Measurements from ENCODE around the gene POLD2. TPM values are rescaled to one million over a fixed set of nuclear protein-coding genes. Genes with fewer than 3 reads are reported as not detected.

The POLD2 gene
- total RNA-seq, 1 experiment from 2014 or later = 149 TPM

DNA sequence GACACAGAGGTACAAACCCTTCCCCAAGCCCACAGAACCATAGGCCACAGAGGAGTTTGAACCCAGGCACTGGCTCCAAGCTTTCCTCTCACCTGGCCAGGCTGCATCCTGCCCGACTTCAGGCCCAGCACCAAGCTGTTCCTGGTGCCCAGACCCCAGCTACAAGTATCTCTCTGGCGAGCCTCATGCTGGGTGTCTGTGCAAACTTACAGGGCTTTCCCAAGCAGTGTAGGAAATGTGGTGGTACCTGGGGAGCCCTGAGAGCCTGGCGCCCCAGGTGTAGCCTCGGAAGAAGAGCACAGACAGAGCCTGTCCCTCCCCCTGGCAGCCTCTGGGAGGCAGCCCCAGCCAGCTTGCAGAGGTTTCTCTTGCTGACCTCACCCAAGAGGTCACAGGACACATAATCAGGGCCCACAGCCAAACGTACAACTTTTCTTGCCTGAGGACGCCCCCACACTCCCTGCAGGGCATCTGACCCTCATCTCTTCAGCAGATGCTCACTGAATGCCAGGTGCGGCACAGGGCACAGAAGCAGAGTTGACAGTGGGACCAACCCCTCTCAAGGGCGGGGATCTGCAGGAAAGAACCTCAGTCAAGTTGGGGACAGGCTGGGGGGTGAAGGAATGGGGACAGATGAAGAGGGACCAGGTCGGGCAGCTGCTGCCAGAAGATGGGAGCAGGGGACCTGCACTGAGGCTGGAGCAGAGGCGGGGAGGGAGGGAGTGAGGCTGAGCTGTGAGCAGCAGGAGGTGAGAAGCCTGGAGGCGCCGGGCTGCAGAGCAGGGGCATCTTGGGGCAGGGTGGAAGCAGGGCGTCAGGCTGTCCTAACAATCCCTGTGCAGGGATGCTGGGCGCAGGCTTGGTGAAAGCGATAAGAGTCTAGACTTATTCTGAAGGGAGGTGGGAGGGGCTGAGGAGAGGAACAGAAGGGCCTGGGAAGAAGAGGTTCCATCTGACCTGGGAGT is 34.0 kb upstream of the POLD2 start:
- no peaks in the 10 kb centered on the region for H3K36me3 ChIP-seq
- H3K4me1 ChIP-seq = peaks cover under 1% of the 10 kb centered on the region; the same call in 1 of the 2 replicates

DNA sequence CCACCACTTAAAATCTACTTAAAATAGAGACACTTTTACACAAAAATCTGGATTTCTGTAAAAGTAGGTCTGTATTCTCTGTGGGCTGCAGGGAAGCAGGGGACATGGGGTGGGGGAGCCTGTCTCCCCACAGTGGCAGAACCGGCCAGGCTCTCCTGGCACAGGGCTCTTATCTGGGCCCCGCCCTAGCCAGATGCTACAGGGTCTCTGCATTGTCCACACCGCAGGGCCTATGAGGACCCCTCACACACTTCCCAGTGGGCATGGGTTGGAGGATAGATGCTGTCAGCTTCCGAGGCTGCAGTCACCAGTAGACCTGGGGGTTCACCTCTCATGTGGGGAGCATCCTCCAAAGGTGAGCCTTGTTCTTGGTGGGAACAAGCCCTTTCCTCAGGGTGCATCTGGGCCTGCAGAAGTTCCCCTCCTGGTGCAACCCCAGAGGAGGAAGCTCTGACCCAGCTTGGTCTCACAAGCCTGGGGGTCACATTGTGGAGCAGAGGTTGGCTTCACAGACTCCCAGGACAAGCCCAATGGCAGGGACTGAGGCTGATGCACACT is 33.2 kb upstream of the POLD2 start:
- no peak for DNase-seq
- Histone ChIP-seq H3K27me3 (no peaks in the 10 kb centered on the region; the same call in 1 of the 2 replicates), H3K4me1 (peaks cover 8% of the 10 kb centered on the region), H3K4me3 (no peak overlapping the region), H3K9me3 (replicated peaks) (no peaks in the 10 kb centered on the region), H3K27ac (no peak overlapping the region), H3K36me3 (no peaks in the 10 kb centered on the region)

More for the DNA sequence above, 34.0 kb upstream of the POLD2 start:
- Histone ChIP-seq H3K27ac (no peak overlapping the region), H3K9me3 (replicated peaks) (no peaks in the 10 kb centered on the region), H3K27me3 (no peaks in the 10 kb centered on the region; the same call in 1 of the 2 replicates), H3K4me3 (no peak overlapping the region)
- no peak for DNase-seq

DNA sequence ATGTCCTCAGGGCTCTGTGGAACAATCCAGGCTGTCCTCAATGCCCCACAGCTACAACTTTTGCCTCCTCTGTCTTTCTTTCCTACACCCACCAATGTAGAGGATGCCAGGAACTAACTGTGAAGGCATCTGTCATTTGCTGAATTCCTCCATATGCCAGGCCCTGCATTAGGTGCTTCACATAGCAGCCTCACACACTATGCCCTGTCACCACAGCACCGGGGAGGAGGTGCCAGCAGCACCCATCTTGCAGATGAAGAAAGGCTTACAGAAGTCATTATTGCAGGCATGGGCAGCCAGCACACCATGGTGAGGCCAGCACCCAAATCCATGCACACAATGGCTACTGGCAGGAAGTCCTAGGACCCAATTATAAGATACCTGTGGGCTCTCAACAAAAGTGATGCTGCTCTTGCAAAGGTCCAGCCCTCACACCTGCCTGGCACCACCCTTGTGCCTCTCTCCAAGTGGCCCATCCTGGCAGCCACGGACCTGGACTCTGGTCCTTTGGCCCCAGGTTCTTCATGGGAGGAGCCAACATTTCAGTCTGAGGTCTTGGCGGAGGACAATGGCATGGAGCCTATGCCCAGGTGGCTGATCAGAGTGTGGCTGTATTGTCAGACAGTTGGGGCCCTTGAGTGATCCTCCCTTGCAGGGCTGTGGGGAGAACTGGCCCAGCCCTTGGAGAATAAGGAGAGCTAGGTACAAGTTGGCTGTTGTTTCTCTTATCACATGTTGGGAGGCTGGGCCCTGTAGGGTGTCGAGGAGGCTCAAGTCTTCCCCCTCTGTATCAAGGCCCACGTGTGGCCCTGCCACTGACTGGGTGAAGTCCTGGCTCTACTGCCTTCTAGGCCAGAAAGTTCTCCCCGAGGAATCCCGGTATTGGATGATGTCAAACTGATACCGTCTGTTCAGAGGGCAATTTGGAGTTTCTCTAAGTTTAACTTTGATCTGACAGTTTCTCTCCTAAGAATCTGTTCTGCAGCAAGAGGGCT is 32.1 kb upstream of the POLD2 start:
- peaks cover 19% of the 10 kb centered on the region for H3K4me1 ChIP-seq
- no peak overlapping the region for H3K4me3 ChIP-seq
- no peak overlapping the region for H3K27ac ChIP-seq
- no peaks in the 10 kb centered on the region for H3K9me3 ChIP-seq (replicated peaks)
- no peaks in the 10 kb centered on the region for H3K36me3 ChIP-seq
- H3K27me3 ChIP-seq = no peaks in the 10 kb centered on the region; the same call in 1 of the 2 replicates
- no peak for DNase-seq

DNA sequence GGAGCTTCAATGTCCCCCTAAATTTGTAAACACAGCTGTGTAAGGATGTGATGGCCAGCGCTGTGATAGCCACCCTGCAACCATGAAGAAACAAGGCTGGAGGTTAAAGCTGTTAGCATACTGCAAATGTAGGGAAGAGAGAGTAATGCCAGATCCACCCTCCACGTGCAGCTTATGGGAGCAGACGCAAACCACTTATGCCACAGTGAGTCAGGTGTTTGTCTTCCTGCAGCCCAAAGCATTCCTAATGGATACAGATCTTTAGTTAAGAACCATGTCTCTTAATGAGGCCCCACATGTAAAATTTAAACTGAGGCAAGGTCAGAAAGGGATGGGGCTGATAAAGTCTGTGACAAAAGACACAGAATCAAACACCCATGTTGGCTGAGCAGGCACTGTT is 31.4 kb upstream of the POLD2 start:
- Histone ChIP-seq H3K4me3 (no peak overlapping the region), H3K27me3 (no peaks in the 10 kb centered on the region; the same call in 1 of the 2 replicates), H3K4me1 (peaks cover 27% of the 10 kb centered on the region), H3K9me3 (replicated peaks) (no peaks in the 10 kb centered on the region), H3K27ac (no peak overlapping the region), H3K36me3 (no peaks in the 10 kb centered on the region)
- no peak for DNase-seq

DNA sequence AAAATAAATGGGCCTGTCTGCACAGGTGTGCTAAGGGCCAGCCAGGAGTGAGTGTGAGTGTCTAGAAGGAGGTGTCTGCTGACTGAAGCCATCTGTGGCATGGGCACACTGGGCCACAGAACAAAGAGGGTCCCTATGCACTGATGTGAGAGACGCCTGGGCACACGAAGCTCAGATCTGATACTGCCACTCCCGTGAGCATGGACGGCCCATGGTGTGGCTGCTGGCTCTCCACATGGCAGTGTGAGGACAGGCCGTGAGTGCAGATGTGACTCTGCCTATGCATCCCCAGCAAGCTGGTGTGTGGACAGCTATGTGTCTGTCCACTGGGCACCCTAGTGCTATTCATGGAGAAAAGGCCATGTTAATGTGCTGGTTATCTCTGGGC is 30.6 kb upstream of the POLD2 start:
- Histone ChIP-seq H3K9me3 (replicated peaks) (no peaks in the 10 kb centered on the region), H3K4me3 (no peak overlapping the region), H3K4me1 (peaks cover 30% of the 10 kb centered on the region), H3K27me3 (no peaks in the 10 kb centered on the region; the same call in 1 of the 2 replicates), H3K27ac (no peak overlapping the region), H3K36me3 (no peaks in the 10 kb centered on the region)
- no peak for DNase-seq

DNA sequence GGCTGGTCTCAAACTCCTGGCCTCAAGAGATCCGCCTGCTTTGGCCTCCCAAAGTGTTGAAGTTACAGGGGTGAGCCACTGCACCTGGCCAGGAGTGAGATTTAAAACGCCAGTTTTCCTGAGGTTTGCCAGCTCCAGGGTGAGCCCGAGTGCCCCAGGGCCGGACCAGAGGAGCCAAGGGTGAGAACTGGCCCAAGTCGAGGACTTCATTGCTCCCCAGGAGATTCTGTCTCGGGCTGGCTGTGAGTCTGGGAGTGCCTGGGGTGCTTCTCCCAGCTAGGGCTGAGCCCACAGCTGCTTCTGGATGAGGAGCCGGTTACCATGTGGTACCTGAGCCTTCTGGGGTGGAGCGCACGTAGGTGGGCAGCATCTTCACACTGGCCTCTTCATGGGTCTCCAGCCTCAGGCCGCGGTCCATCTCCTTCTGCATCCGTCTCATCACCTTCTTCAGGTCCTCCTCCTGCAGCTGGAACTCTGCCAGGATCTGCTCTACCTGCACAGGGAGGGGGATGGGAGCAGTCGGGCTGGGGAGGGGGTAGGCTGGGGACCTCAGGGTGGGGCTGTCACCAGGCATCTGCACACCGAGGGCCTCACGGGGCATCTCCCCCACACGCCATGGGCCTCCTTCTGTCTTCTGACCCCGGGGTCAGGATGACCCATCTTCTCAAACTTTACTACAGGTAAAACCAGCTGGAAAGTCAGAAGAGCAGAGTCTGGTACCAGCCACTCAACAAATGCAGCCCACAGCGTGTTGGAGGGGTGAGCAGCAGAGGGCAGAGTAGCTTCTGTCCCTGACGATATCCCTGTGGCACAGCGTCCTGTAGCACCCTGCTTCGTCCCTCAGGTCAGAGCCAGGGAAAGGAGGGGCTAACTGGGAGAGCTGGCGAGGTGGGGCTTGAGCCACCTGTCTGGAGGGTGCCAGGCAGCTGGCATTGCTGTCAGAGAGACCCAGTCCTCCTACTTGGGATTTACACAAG is 29.9 kb upstream of the POLD2 start:
- no peaks in the 10 kb centered on the region; the same call in 1 of the 2 replicates for H3K27me3 ChIP-seq
- no peak overlapping the region for H3K4me3 ChIP-seq
- H3K9me3 ChIP-seq (replicated peaks) = no peaks in the 10 kb centered on the region
- no peak for DNase-seq
- no peak overlapping the region for H3K27ac ChIP-seq
- H3K4me1 ChIP-seq = peaks cover 30% of the 10 kb centered on the region
- no peaks in the 10 kb centered on the region for H3K36me3 ChIP-seq

DNA sequence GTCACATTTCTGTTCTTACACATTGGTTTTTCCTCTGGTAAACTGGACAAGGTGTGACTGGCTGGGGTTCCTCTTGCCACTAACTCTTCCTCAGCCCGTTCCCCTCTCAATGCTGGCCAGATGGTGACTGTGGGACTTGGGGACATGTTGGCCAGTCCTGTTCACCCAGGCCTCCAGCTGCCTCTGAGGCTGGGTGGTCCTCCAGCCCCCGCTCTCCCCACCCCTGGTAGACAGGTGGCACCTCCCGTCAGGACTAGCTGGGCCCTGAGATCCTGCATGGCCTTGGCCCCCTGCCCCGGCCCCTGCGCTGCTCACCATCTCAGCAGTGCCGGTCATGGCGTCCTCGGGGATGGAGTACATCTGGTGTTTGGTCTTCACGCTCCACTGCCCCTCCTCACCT is 28.6 kb upstream of the POLD2 start:
- Histone ChIP-seq H3K27me3 (no peaks in the 10 kb centered on the region; the same call in 1 of the 2 replicates), H3K9me3 (replicated peaks) (no peaks in the 10 kb centered on the region), H3K27ac (no peak overlapping the region), H3K4me1 (peaks cover 30% of the 10 kb centered on the region), H3K4me3 (no peak overlapping the region), H3K36me3 (no peaks in the 10 kb centered on the region)
- no peak for DNase-seq

DNA sequence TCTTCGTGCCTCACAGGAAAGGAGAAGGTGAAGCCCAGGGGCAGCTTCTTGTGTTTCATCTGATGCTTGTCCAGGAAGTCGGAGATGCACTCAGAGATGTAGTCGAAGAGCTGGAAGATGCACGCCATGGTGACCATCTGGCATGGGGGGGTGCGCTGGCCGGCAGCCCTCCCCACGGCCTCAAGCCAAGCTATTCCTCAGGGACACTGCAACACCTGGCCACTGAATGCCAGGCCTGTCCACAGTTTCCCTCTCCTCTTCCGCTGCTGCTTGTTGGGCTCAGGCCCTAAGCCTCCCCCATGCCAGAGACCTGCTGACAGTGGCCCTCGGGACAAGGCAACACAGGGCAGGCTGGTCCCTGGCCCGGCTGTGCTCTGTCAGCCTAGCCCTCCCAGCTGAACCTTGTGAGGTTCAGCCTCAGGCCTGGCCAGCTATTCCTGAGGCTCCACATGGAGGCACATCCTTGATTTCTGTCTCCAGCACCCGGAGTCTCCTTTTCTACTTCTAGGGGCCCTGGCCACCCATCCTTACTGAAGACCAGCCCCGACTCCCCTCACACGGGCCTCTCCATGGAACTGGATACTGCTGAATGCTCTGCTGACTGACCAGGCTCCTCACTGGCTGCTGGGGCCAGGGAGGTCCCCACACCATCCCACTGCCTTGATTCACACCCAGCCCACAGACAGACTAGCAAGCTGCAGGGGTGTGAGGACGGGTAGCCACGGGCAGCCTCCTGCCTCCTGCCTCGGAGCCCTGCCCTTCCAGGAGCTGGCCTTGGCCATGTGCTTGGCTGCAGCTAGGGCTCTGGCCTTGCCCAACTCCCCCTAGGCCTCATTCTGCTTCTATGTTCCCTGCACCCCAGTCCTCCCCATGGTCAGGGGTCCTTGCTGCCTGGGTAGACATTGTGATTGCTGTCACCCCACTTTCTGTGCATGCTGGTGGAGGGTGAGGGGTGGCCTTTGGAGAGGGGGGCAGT is 27.9 kb upstream of the POLD2 start:
- Histone ChIP-seq H3K4me1 (peaks cover 30% of the 10 kb centered on the region), H3K27ac (no peak overlapping the region), H3K9me3 (replicated peaks) (no peaks in the 10 kb centered on the region), H3K36me3 (no peaks in the 10 kb centered on the region), H3K27me3 (no peaks in the 10 kb centered on the region; the same call in 1 of the 2 replicates), H3K4me3 (no peak overlapping the region)
- no peak for DNase-seq

DNA sequence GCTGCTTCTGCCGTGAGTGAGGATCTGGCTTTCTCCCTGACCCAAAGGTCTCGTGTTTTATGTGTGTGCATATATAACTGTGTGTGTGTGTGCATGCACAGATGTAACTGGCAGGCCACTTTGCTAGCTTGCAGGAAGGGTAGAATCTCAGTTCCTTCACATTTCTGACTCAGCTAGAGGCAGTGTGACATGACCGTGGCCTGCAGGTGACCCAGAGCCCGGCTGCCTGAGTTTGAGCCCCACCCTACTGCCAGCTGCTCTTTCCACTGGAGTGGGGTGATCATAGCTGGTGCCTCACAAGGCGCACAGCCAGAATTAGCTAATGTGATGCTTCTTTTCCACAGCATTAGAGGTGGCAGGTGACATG is 27.1 kb upstream of the POLD2 start:
- no peak overlapping the region for H3K27ac ChIP-seq
- H3K4me1 ChIP-seq = peaks cover 30% of the 10 kb centered on the region
- no peaks in the 10 kb centered on the region for H3K36me3 ChIP-seq
- no peaks in the 10 kb centered on the region for H3K9me3 ChIP-seq (replicated peaks)
- DNase-seq = peak; percentile 47 to 52
- H3K4me3 ChIP-seq = no peak overlapping the region
- no peaks in the 10 kb centered on the region; the same call in 1 of the 2 replicates for H3K27me3 ChIP-seq

DNA sequence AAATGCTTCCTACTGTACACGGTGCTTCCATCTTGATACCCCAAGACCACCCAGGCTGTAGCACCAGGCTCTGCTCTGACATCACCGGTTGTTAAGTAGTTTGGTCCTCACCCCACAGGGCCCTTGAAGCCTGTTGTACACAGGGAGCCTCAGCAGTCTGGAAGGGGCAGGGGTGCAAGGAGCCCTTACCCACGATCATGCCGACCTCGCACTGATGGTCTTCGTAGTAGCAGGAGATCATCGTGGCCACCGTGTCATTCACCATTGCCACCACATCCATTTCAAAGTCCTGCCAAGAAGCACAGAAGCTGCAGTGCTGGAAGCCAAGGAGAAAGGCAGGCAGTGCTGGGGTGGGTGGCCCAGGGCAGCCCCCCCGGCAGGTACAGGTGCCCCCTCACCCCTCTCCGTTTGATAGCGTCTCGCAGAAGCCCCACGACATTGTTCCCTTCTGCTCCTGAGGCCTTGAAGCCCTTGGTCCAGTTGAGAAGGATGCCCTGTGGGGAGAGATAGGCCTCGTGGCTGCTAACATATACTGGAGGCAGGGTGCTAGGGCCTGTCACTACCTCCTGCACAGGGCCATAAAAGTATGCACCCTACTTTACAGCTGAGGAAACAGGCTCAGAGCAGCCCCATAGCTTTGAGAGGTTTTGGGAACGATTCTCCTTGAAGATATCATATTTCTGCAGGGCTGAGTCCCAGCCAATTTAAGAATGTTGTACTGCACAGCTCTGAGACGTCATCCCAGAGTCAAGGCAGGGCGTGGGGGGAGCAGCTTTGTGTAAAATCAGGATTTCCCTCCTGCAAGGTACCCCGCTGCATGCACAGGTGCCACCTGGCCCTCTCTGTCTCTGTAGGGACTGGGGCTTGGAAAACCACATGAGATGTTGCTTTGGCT is 26.5 kb upstream of the POLD2 start:
- DNase-seq = peak in 1 of 2 experiments; percentile 38
- Histone ChIP-seq H3K4me3 (no peak overlapping the region), H3K4me1 (peaks cover 30% of the 10 kb centered on the region), H3K9me3 (replicated peaks) (no peaks in the 10 kb centered on the region), H3K36me3 (no peaks in the 10 kb centered on the region), H3K27ac (no peak overlapping the region), H3K27me3 (no peaks in the 10 kb centered on the region)

DNA sequence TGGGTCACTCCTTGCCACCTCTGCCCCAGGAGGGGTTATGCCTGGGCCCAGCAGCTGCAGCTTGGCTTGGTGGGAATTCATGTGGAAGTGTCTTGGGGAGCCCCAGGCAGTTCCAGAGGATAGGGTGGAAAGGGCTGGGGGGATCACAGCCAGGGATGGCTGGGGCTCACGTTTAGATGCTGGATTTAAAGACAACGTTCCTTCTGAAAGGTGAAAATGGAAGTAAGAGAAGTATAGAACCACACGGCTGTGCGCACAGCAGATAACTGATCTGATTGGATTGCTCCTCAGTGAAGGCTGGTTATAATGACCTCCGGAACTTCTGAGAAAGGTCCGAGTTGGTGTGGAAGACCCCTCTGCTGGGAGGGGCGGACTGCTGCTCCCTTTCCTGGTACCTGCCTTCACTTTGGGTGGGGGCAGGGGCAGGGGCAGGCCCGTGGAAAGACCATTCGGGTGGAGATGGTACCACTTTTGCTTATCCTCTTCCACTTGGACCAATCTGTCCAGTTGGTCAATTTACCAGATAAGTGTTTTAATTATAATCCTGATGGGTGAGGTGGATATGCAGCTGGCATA is 25.7 kb upstream of the POLD2 start:
- H3K9me3 ChIP-seq (replicated peaks) = no peaks in the 10 kb centered on the region
- no peak for DNase-seq
- H3K4me3 ChIP-seq = no peak overlapping the region
- no peak overlapping the region for H3K27ac ChIP-seq
- H3K36me3 ChIP-seq = no peaks in the 10 kb centered on the region
- peaks cover 31% of the 10 kb centered on the region for H3K4me1 ChIP-seq
- H3K27me3 ChIP-seq = no peaks in the 10 kb centered on the region

DNA sequence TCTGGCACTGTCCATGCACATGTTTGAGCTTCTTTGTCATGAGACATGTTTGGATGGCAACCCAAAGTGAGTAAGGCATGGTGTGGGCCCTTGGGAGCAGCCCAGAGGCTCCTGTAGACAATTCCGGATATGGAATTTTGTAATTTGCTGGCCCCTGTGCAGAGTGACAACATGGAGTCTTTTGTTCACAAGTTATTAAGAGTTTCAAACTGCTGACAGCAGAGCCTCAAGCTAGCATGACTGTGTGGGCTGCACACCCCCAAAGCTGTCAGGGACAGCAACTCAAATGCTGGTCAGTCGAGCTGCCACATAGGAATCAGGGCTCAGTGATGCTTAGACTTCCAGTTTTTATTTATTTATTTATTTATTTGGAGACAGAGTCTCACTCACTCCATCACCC is 24.8 kb upstream of the POLD2 start:
- Histone ChIP-seq H3K36me3 (no peaks in the 10 kb centered on the region), H3K4me1 (peaks cover 34% of the 10 kb centered on the region), H3K4me3 (no peak overlapping the region), H3K27ac (no peak overlapping the region), H3K27me3 (no peaks in the 10 kb centered on the region), H3K9me3 (replicated peaks) (no peaks in the 10 kb centered on the region)
- no peak for DNase-seq
